ENCODE measurements around the gene CHRNA10.

Gene CHRNA10

DNA sequence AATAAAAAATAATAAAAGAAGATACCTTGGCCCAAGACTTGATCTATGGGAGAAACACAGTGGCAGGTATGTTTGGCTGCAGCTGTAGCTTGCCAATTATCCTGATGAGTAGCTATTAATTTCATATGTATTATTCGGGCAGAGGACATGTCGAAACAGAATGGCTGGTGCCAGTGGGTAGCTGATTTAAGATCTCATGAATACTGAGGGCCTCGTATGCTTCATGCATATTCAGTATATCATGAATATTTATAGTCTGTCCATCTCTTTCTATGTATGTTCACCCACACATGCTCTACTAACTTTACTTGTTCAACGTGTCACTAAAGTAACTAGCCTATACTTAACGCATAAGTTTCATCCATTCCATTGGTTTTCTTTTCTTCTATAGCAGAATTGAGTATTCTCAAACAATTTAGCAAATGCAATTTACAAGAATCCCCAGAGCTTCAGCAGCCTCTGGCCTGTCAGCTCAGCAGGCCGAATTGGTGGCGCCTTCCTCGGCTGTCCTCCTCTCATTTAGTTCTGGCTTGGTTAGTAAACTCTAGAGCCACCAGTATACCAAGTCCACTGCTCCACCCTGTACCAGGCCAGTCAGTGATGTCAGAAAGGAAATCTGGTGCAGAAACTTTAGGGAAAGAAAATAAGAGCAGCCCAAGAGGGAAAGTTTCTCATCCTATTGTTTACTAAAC, 47.3 kb downstream of the CHRNA10 start:
- CTCF ChIA-PET = interaction anchor here (1.0 kb wide), 1 partner anchor 14 kb away, joined by 3 read pairs; no protein-coding TSS in a partner anchor
- POLR2A ChIA-PET = no interaction called here
- no peak for DNase-seq (ENCODE audit: extremely low spot score)
- TF ChIP-seq, protein P1, sequence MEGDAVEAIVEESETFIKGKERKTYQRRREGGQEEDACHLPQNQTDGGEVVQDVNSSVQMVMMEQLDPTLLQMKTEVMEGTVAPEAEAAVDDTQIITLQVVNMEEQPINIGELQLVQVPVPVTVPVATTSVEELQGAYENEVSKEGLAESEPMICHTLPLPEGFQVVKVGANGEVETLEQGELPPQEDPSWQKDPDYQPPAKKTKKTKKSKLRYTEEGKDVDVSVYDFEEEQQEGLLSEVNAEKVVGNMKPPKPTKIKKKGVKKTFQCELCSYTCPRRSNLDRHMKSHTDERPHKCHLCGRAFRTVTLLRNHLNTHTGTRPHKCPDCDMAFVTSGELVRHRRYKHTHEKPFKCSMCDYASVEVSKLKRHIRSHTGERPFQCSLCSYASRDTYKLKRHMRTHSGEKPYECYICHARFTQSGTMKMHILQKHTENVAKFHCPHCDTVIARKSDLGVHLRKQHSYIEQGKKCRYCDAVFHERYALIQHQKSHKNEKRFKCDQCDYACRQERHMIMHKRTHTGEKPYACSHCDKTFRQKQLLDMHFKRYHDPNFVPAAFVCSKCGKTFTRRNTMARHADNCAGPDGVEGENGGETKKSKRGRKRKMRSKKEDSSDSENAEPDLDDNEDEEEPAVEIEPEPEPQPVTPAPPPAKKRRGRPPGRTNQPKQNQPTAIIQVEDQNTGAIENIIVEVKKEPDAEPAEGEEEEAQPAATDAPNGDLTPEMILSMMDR (IDR thresholded peaks at IDR 0.05; ENCODE audit: control extremely low read depth, extremely low read depth, low read depth, missing control alignments) = no peak

DNA sequence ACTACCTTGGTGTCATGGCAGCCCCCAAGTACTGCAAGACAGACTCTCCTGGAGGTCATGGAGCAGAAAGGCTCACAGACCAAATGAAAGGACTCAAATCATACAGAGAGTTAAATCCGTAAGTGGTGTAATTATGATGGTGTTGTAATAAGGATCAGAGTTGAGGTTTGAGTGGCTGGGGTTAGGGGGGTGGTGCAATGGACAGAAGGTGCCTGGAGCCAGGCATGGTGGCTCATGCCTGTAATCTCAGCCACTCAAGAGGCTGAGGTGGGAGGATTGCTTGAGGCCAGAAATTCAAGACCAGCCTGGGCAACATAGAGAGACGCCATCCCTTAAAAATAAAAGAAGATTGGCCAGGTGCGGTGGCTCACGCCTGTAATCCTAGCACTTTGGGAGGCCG, 48.1 kb downstream of the CHRNA10 start:
- ChIA-PET POLR2A (interaction anchor here (0.6 kb wide), 1 partner anchor 80 kb away, joined by 4 read pairs; no protein-coding TSS in a partner anchor), CTCF (interaction anchor here (1.0 kb wide), 1 partner anchor 13 kb away, joined by 3 read pairs; no protein-coding TSS in a partner anchor)
- no peak for DNase-seq (ENCODE audit: extremely low spot score)
- TF ChIP-seq, protein P1 (IDR thresholded peaks at IDR 0.05; ENCODE audit: control extremely low read depth, extremely low read depth, low read depth, missing control alignments) = no peak

GRCh38 chr11:3622521-3622920, 48.7 kb downstream of the CHRNA10 start:
- CTCF ChIA-PET = no interaction called here
- TF ChIP-seq, protein P1 (IDR thresholded peaks at IDR 0.05; ENCODE audit: control extremely low read depth, extremely low read depth, low read depth, missing control alignments) = no peak

GRCh38 chr11:3617990-3618389, 53.2 kb downstream of the CHRNA10 start:
- CTCF ChIA-PET = interaction anchor here (0.7 to 2.4 kb wide), 3 partner anchors 8 to 13 kb away, joined by 3 to 11 read pairs (median 3); no protein-coding TSS in a partner anchor

More at GRCh38 chr11:3622521-3622920, 48.7 kb downstream of the CHRNA10 start:
- DNase-seq (ENCODE audit: extremely low spot score) = no peak
- POLR2A ChIA-PET = interaction anchor here (0.6 kb wide), 1 partner anchor 79 kb away, joined by 4 read pairs; no protein-coding TSS in a partner anchor

DNA sequence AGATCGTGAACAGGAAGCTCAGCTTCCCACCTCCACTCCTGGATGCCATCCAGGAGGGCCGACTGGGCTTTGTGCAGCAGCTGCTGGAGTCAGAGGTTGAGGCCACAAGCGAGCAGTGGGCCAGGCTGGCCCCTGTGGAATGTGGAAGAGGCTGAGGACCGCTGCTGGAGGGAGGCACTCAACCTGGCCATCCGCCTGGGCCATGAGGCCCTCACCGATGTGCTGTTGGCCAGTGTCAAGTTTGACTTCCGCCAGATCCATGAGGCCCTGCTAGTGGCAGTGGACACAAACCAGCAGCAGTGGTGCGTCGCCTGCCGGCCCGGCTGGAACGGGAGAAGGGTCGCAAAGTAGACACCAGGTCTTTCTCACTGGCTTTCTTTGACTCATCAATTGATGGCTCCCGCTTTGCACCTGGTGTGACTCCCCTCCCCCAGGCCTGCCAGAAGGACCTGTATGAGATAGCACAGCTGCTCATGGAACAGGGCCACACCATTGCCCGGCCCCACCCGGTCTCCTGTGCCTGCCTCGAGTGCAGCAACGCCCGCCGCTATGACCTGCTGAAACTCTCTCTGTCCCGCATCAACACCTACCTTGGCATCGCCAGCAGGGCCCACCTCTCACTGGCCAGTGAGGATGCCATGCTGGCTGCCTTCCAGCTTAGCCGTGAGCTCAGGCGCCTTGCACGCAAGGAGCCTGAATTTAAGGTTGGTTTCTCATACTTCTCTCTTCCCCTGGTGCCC, 54.3 kb downstream of the CHRNA10 start:
- DNase-seq (ENCODE audit: extremely low spot score) = no peak
- CTCF ChIA-PET = interaction anchor here (1.0 kb wide), 1 partner anchor 14 kb away, joined by 3 read pairs; no protein-coding TSS in a partner anchor
- POLR2A ChIA-PET = no interaction called here
- TF ChIP-seq, protein P1 (IDR thresholded peaks at IDR 0.05; ENCODE audit: control extremely low read depth, extremely low read depth, low read depth, missing control alignments) = no peak

More at GRCh38 chr11:3617990-3618389, 53.2 kb downstream of the CHRNA10 start:
- no peak for DNase-seq (ENCODE audit: extremely low spot score)
- TF ChIP-seq, protein P1 (IDR thresholded peaks at IDR 0.05; ENCODE audit: control extremely low read depth, extremely low read depth, low read depth, missing control alignments) = no peak
- POLR2A ChIA-PET = no interaction called here

DNA sequence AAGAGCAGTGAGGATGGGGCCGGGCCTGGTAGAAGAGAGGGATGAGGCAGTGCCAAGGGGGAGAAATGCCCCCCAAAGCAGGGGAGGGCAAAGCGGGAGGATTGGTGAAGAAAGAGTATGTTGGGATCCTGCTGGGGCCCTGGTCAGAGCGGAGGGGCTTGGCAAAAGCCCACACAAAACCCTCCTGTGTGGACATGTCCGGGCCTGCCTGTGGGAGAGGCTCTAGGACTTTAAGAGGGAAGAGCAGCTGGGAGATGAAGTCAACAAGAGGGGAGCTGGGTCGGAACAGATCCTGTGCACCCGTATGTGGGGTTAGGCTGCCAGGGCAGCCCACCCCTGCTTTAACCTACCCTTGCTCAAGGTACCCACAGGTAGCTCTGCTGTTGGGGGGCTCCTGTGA, 55.2 kb downstream of the CHRNA10 start:
- ChIA-PET POLR2A (no interaction called here), CTCF (interaction anchor here (1.0 to 1.2 kb wide), 2 partner anchors 13 to 193 kb away, joined by 3 read pairs; no protein-coding TSS in a partner anchor)
- TF ChIP-seq, protein P1 (IDR thresholded peaks at IDR 0.05; ENCODE audit: control extremely low read depth, extremely low read depth, low read depth, missing control alignments) = no peak
- peak; percentile 11 for DNase-seq (ENCODE audit: extremely low spot score)
